TTC549 (cell line): ENCODE measurements around the gene KLHL17.
"Not testable (repeated sequence)": the region's sequence is repeated elsewhere in the genome, so short reads cannot be mapped to it uniquely, and the experiment has no call there.

Experiments used
- FAIRE-seq: peaks from 2 replicates; lab custom pipeline; 2012; peaks lifted over from hg19 to GRCh38; lab: Jason Lieb, UNC

The KLHL17 gene

DNA sequence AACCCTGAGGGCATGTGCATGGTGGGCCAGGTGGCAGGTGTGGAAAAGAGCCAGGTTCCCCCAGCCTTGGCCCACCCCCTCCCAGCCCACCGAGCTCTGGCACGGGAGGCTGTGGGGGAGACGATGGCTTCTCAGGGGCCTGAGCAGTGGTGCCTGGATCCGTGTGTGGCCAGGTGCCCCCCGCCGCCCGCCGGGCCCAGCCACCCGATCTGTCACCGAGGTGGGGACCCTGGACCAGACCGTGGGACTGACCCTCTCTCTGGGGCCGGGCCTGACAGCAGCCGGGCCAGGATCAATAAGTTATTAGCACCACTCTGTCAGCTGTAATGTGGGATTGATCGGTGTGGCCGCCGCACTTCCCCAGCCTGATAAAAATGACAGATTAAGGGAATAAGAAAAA lies 22.9 kb upstream of the KLHL17 start:
- FAIRE-seq = no peak

DNA sequence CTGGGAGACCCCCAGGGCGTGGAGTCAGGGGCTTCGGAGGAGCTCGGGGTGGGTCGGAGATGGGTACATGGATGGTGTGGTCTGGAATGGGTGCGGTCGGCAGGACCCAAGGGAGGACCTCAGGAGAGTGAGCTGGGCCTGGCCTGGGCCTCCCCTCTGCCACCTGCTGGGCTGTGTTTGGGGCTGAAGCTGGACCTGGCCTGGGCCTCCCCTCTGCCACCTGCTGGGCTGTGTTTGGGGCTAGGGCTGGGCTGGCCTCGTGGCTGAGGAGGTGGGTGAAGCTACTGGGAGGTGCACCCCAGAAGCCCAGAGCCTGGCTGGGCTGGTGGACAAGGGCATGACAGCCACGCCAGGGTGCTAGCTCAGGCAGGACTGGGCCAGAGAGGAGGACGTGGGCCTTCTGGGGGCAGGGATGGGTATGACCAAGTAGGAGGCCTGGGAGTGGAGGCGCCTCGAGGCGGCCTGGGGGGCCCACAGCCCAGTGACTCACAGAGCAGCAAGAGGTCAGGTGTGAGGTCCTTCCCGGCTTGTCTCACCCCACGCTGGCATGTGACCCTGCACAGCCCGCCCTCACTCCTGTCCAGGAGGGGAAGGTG lies 22.2 kb upstream of the KLHL17 start:
- no peak for FAIRE-seq

- no peak for FAIRE-seq
These were observed 21.5 kb upstream of the KLHL17 start for GRCh38 chr1:938711-939489.

DNA sequence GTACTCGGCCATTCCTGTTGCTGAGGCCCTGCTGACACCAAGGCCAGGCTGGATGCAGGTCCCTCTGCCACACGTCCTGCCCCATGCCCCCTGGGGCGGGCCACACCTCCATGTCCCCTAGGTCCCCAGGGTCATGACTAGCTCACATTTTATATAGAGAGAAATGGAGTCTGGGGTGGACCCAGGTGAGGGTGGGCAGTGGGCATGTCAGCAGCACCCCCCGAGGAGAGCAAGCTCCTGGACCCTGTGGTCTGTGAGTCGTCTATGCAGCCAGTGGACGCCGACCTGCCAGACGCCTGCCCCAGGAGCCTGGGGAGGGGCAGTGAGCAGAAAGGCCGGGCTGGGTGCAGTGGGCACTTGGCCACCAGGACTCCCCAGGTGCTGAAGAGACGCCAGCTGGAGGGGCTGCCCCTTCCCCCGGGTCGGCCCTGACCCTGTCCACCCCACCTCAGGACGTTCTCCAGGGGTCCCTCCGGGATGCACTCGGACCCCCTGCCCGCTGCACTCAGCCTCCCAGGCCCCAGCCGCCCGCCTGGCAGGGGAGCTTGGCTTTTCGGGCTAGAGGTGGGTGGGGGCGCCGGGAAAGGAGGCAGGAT lies 20.8 kb upstream of the KLHL17 start:
- no peak for FAIRE-seq

- no peak for FAIRE-seq
These were observed 20.0 kb upstream of the KLHL17 start for GRCh38 chr1:940107-941014.

GRCh38 chr1:941015-941587 lies 19.3 kb upstream of the KLHL17 start:
- FAIRE-seq = no peak

DNA sequence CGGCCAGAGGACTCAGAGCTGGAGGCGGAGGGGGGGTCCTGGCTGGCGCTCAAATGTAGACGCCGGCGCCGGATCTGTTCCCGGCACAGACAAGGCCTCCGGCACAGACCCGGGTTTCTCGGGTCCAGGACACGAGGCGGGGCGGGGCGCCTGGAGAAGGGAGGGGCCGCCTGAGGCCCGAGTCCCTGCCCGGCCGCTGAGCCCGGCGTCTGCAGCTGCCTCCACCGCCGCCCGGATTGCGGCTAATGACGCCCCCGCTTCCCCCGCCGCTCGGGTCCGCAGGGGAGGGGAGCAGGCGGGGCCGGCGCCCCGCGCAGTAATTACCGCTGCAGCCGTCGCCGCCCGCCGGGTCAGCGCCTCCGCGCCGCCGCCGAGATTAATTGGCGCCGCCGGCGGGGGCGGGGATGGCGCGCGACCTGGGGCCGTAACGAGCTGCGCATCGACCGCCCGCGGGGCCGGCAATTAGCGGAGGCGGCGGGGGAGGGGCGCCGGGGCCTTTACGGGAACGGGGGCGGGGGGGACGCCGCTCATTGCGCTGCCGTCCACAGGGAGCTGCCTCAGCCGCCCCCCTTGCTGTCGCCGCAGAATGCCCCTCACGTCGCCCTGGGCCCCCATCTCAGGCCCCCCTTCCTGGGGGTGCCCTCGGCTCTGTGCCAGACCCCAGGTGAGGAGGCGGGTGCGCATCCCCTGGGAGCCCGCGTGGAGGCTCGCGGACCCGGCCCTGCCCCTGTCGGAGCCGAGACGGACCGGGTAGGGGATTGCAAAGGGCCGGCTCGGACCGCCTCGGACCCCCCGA lies 18.6 kb upstream of the KLHL17 start:
- FAIRE-seq = no peak

DNA sequence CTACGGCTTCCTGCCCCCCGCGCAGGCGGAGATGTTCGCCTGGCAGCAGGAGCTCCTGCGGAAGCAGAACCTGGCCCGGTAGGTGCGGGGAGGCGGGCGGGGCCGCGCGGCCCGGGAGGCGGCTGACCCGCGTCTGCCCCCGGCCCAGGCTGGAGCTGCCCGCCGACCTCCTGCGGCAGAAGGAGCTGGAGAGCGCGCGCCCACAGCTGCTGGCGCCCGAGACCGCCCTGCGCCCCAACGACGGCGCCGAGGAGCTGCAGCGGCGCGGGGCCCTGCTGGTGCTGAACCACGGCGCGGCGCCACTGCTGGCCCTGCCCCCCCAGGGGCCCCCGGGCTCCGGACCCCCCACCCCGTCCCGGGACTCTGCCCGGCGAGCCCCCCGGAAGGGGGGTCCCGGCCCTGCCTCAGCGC lies 18.0 kb upstream of the KLHL17 start:
- no peak for FAIRE-seq

DNA sequence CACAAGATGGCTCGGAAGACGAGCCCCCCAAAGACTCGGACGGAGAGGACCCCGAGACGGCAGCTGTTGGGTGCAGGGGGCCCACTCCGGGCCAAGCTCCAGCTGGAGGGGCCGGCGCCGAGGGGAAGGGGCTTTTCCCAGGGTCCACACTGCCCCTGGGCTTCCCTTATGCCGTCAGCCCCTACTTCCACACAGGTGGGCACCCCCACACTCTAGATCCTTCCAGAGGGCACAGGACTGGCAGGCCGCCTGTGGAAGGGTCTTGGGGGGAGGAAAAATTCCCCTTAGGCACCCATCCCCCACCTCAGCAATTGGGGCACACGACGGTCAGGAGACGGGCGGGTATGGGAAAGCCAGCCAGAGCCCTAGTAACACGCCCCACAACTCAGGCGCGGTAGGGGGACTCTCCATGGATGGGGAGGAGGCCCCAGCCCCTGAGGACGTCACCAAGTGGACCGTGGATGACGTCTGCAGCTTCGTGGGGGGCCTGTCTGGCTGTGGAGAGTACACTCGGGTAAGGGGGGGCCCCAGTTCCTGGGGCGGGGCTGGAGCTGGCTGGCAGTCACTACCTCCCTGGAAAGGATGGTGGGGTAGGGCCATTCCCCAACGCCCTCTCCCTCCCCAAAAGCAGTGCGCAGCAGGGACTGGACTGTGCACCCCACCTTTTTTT lies 17.4 kb upstream of the KLHL17 start:
- no peak for FAIRE-seq

GRCh38 chr1:943545-944340 lies 16.6 kb upstream of the KLHL17 start:
- FAIRE-seq = no peak

GRCh38 chr1:944341-945325 lies 15.8 kb upstream of the KLHL17 start:
- FAIRE-seq = peak; percentile 85

DNA sequence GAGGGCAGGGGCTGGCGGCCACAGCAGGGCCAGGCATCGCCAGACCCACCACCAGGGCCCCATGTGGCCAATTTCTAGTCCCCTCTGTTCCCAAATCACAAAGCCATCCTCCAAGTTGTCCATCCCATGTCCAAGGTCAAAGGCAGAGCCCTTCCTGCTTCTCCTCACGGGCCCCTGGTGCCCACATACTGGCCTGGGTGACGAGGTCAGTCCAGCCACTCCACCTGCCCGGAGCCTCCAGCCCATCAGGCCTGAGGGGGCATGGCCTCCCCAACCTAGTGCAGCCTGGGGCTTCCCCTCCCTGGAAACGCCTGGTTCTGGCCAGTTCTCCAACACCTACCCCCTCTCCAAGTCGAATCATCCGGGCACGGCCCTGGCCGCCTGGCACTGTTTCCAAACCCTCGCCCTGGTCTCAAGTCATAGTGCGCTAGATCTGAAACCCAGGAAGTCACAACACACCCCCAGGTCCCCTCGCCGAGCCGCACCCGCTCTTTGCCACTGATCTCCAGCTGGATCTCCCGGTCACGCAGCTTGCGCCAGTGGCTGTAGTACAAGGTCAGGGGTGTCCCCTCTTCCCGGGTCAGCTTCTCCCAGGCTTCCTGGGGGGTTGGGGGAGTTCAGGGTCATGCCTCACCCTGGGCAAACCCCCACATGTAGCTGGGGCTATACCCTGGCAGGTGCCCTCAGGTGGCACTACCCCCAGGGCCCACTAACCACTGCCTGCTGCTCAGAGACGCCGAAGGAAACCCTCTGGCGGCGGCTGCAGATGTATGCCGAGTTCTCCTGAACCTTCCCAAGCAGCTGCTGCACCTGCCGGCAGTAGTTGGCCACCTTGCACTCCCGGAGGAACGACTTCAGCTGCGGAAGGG lies 14.5 kb upstream of the KLHL17 start:
- FAIRE-seq = no peak

DNA sequence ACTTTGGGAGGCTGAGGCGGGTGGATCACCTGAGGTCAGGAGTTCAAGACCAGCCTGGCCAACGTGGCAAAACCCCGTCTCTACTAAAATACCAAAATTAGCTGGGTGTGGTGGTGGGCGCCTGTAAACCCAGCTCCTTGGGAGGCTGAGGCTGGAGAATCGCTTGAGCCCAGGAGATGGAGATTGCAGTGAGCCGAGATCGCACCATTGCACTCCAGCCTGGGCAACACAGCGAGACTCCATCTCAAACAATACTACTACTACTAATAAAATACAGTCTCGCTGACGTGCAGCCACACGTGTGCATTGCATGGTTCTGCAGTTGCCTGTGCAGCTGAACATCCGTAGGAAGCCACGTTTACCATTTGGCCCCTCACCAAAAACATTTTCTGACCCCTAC lies 13.6 kb upstream of the KLHL17 start:
- FAIRE-seq = not testable (repeated sequence)

DNA sequence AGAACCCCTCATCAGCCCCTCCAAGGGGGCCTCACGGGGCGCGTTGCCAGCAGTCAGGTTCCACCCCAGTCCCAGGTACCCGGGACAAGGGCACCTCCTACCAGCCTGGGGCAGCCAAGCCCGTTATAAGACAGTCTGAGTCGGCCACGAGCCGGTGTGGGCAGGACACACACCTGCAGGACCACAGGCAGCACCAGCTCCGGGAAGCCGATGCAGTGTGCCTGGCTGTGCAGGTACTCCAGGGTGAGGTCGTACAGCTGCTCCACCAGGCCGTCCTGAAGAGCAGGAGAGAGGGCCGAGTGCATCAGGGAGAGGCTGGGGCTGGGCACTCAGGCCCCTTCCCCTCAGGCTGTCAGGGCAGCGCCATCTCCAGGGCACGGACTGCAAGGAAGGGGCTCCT lies 12.4 kb upstream of the KLHL17 start:
- FAIRE-seq = no peak

- no peak for FAIRE-seq
These were observed 10.1 kb upstream of the KLHL17 start for GRCh38 chr1:950268-950667.

- FAIRE-seq = no peak
These were observed 9.5 kb upstream of the KLHL17 start for GRCh38 chr1:950881-951280.

- no peak for FAIRE-seq
These were observed 9.0 kb upstream of the KLHL17 start for GRCh38 chr1:951364-951763.

DNA sequence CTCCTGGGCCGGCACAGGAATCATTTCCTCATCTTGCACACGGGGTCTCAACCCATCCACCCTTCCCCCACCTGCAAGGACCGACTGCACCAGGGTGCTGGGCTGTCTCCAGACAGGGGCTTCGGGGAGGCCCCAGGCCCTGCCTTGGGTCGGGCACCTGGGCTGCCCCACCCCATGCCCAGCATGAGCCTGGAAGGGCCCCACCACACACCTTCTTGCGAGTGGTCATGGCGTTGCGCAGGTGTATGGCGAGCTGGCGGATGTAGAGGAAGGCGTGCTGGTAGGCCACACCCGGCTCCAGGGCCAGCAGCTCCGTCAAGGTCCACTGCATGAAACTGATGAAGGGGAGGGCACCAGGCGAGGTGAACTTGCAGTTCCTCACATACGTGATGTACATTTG lies 8.2 kb upstream of the KLHL17 start:
- FAIRE-seq = no peak
